ENCODE results near the gene PRAMEF10.
"Not testable (repeated sequence)": the region's sequence is repeated elsewhere in the genome, so short reads cannot be mapped to it uniquely, and the experiment has no call there.

PRAMEF10 gene, protein sequence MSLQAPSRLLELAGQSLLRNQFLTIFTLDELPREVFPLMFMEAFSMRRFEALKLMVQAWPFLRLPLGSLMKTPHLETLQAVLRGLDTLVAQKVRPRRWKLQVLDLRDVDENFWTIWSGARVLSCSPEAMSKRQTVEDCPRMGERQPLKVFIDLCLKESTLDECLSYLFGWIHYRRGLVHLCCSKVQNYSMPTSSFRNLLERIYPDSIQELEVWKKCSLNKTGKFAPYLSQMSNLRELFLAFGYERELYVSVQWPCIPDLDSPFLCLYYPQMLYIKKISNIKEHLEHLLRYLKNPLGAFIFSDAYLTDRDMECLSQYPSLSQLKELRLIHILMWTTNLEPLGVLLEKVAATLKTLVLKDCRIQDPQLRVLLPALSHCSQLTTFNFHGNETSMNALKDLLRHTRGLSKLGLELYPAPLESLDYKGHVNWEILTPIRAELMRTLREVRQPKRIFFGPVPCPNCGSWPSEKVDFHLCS

DNA sequence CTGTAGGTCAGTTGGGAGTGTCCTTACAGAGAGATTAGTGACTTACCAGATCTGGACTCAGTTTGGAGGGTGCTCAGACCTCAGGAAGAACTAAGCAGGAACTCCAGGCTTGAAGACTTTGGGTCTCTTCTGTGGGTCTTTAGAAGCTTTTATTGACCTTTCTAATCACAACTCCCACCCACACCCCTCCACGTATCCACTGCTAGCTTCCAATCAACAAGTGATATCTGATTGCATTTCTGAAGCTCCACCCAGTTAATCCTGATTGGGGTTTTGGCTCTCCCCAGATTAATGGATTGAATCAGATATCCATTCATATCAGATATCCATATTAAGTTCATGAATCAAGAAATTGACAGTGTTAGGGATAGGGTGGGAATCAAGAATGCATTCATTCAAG is at the start of gene PRAMEF10:
Gene PRAMEF10, minus strand, starts transcription at position 101 of the 400 bp plus-strand sequence. CDS start 2,423 bp downstream, outside the sequence.
- DNase-seq (ENCODE audit: extremely low read depth in 1 of 2, low read depth in 1 of 2), result not testable (repeated sequence)

GRCh38 chr1:12947480-12947879 is 49.4 kb upstream of the PRAMEF10 start, which contains the start of gene PRAMEF6:
Gene PRAMEF6, minus strand, starts transcription at chr1:12947580. Its CDS starts 5,062 bp downstream, at chr1:12942518.
- DNase-seq (ENCODE audit: extremely low read depth in 1 of 2, low read depth in 1 of 2), result not testable (repeated sequence)

GRCh38 chr1:12924368-12924767 is 26.3 kb upstream of the PRAMEF10 start:
- DNase-seq (ENCODE audit: extremely low read depth in 1 of 2, low read depth in 1 of 2), result not testable (repeated sequence)

DNA sequence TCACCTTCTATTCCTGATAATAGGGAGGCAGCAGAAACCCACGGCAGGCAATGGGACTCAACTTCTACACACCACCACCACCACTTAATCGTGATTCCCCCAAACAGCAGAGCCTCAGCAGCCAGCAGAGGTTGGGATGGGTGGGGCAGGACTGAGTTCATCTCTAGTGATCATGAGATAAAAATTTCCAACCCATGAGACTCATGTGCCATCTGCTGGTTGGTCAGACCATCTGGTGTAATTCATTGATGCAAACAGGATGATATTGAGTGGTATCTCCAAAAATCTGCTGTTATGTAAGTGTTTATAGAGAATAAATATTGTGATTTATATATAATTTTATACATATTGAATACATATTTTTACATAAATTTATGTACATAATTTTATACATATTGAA is 23.7 kb upstream of the PRAMEF10 start:
- DNase-seq (ENCODE audit: extremely low read depth in 1 of 2, low read depth in 1 of 2), result not testable (repeated sequence)

DNA sequence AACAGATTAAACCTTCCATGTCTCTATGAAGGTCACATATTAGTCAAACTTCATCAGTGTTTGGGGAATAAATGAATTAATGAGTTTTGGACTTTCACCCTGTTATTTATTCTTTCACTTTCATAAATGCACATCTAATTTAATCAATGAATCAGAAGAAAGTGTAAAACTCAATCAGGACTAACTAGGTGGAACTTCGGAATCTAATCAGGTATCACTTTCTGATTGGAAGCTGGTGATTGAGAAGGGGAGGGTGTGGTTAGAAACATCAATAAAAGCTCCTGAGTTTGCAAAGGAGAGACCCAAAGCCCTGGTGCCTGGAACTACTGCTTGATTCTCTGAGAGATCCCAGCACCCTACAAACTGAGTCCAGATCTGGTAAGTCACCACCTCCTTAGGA is 18.2 kb upstream of the PRAMEF10 start, which contains the start of gene PRAMEF7:
Gene PRAMEF7, plus strand, starts transcription at position 301 of the 400 bp plus-strand sequence. CDS start 1,083 bp downstream, outside the sequence.
- not testable (repeated sequence) for DNase-seq (ENCODE audit: extremely low read depth in 1 of 2, low read depth in 1 of 2)

DNA sequence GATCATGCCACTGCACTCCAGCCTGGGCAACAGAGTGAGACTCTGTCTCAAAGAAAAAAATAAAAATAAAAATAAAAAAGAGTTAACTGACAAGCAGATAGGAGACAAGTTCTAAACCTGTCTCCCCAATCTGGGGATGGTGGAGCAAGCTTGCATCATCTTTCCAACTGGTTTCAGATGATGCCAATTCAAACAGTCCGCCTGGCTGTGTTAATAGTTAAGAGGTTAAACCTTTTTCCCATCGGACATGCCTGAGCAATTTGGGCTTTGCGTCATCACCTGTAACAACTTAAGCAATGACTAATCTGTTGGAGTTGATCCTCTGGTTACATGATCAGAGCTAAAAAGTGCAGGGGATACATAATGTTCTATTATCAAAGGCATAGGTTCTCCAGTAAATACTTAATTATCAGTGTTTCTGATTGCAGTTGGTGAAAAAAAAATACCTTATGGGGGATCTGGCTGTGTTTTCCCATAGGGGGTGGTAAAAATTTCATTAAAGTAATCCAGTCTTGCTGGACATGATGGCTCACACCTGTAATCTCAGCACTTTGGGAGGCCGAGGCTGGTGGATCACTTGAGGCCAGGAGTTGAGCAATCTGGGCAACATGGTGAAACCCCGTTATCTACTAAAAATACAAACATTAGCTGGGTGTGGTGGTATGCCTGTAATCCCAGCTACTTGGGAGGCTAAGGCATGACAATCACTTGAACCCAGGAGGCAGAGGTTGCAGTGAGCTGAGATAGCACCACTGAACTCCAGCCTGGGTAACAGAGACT is 5.9 kb upstream of the PRAMEF10 start:
- not testable (repeated sequence) for DNase-seq (ENCODE audit: extremely low read depth in 1 of 2, low read depth in 1 of 2)

DNA sequence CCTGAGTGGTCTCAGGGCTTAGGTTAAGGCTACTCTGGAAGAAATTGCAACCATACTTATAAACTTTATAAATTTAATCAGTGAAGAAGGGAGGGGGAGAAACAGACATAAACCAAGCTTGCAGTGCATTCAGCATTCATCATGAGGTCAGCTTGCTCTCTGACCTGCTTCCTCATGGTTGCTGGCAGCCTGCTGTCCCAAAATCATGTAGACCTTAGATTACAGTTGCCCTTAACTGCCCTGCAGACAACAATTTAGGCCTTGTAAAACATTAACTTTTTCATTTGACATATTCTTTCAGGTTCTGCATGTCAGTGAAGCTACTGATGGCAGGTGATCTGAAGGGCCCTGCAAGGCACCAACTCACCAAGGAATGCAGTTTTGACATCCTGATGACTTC is 1.1 kb upstream of the PRAMEF10 start:
- DNase-seq (ENCODE audit: extremely low read depth in 1 of 2, low read depth in 1 of 2), result not testable (repeated sequence)

- not testable (repeated sequence) for DNase-seq (ENCODE audit: extremely low read depth in 1 of 2, low read depth in 1 of 2)
Observed at GRCh38 chr1:12886101-12886500, 12.0 kb downstream of the PRAMEF10 start, which contains the start of gene PRAMEF4. Gene PRAMEF4, minus strand, starts transcription at chr1:12886201. Its CDS starts 2,807 bp downstream, at chr1:12883394.

DNA sequence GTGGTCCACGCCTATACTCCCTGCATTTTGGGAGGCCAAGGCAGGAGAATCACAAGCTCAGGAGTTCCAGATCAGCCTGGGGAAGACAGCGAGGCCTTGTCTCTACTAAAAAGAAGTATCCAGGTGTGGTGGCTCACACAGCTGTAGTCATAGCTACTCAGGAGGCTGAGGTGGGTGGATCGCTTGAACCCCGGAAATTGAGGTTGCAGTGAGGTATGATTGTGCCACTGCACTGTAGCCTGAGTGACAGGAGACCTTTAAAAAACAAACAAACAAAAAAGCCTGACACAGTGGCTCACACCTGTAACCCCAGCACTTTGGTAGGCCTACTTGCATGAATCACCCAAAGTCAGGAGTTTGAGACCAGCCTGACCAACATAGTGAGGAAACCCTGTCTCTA is 19.6 kb downstream of the PRAMEF10 start:
- DNase-seq (ENCODE audit: extremely low read depth in 1 of 2, low read depth in 1 of 2), result not testable (repeated sequence)

GRCh38 chr1:12863131-12863880 is 34.8 kb downstream of the PRAMEF10 start:
- not testable (repeated sequence) for DNase-seq (ENCODE audit: extremely low read depth in 1 of 2, low read depth in 1 of 2)

- DNase-seq (ENCODE audit: extremely low read depth in 1 of 2, low read depth in 1 of 2), result not testable (repeated sequence)
Observed at GRCh38 chr1:12856786-12857185, 41.3 kb downstream of the PRAMEF10 start, which contains the start of gene PRAMEF2. Gene PRAMEF2, plus strand, starts transcription at chr1:12857086. Its CDS starts 1,924 bp downstream, at chr1:12859010.

GRCh38 chr1:12851779-12852178 is 46.3 kb downstream of the PRAMEF10 start:
- DNase-seq (ENCODE audit: extremely low read depth in 1 of 2, low read depth in 1 of 2), result no peak

- not testable (repeated sequence) for DNase-seq (ENCODE audit: extremely low read depth in 1 of 2, low read depth in 1 of 2)
Observed at GRCh38 chr1:12848620-12849019, 49.5 kb downstream of the PRAMEF10 start, which contains the start of gene HNRNPCL1. Gene HNRNPCL1, minus strand, starts transcription at chr1:12848720. Its CDS starts 431 bp downstream, at chr1:12848289.

All from activated CD8-positive, alpha-beta memory T cell treated with anti-CD3 and anti-CD28 coated beads for 1 hour (primary cell).